H1 (cell line): ENCODE data around the gene TAX1BP1. TPM values are rescaled to one million over a fixed set of nuclear protein-coding genes. Genes with fewer than 3 reads are reported as not detected.

Experiments used
- CTCF ChIA-PET: fragments of 300-600 bp; sonication (Branson Sonifier 250); formaldehyde crosslinking; loops from one replicate; lab custom pipeline; 2021; ENCODE audit not compliant: partially characterized antibody; lab: Charles Lee
- POLR2A ChIA-PET: fragments of 300-600 bp; sonication (Branson Sonifier 250); formaldehyde crosslinking; loops from one replicate; lab custom pipeline; 2021; ENCODE audit warnings: inconsistent platforms; ENCODE audit not compliant: partially characterized antibody; lab: Charles Lee
- DNase-seq, 2 experiments: peaks; one replicate each; pipeline versions ENCODE4 v3.0.0 to v3.0.0-alpha.2; 2010 to 2022; ENCODE audit warnings: low spot score in 2 of 2, low read depth in 1 of 2, mixed read lengths in 1 of 2
- FAIRE-seq: peaks from 2 replicates; lab custom pipeline; 2011; peaks lifted over from hg19 to GRCh38; lab: Jason Lieb, UNC
- H2AFZ ChIP-seq: 2 replicates; pipeline ENCODE4 v1.8.1; 2012; ENCODE audit warnings: low read length, inconsistent platforms
- H2AK5ac ChIP-seq: 2 replicates; pipeline ENCODE4 v1.6.1; 2013; ENCODE audit warnings: low read depth, low read length
- H2BK120ac ChIP-seq: replicated peaks from 2 replicates; pipeline ENCODE3; 2013; ENCODE audit warnings: low read depth, low read length, inconsistent platforms
- H2BK12ac ChIP-seq: 2 replicates; pipeline ENCODE4 v1.6.1; 2013; ENCODE audit warnings: low read depth, low read length
- H2BK15ac ChIP-seq: 2 replicates; pipeline ENCODE4 v1.6.1; 2013; ENCODE audit warnings: low read length
- H2BK20ac ChIP-seq: 2 replicates; pipeline ENCODE4 v1.6.1; 2013; ENCODE audit warnings: low read length
- H2BK5ac ChIP-seq: 2 replicates; pipeline ENCODE4 v1.6.1; 2013; ENCODE audit warnings: low read depth, low read length
- H3K14ac ChIP-seq: 2 replicates; pipeline ENCODE4 v1.6.1; 2013; ENCODE audit warnings: inconsistent platforms; ENCODE audit not compliant: insufficient read length
- H3K18ac ChIP-seq: 2 replicates; pipeline ENCODE4 v1.6.1; 2013; ENCODE audit warnings: low read length; ENCODE audit errors: extremely low read depth
- H3K23ac ChIP-seq: 2 replicates; pipeline ENCODE4 v1.6.1; 2013; ENCODE audit warnings: inconsistent platforms; ENCODE audit not compliant: insufficient read length
- H3K23me2 ChIP-seq: 2 replicates; pipeline ENCODE4 v1.6.1; 2013; ENCODE audit warnings: low read depth, low read length
- H3K27ac ChIP-seq: 2 replicates; pipeline ENCODE4 v1.6.1; 2011; ENCODE audit warnings: low read depth, low read length, inconsistent platforms
- H3K27me3 ChIP-seq, 4 experiments: replicated peaks in 1 of 4; 1 replicate in 1 of 4; 2 replicates in 3 of 4; pipeline versions ENCODE4 v1.6.1 to v1.8.1; 2011 to 2013; ENCODE audit warnings: low read length in 3 of 4, mild to moderate bottlenecking in 3 of 4, inconsistent platforms in 2 of 4, mixed read lengths in 2 of 4, moderate library complexity in 1 of 4; ENCODE audit not compliant: control insufficient read depth in 3 of 4, insufficient read depth in 3 of 4; ENCODE audit errors: extremely low read depth in 1 of 4
- H3K36me3 ChIP-seq, 4 experiments: 2 replicates each; pipeline versions ENCODE4 v1.6.1 to v1.8.1; 2011 to 2013; ENCODE audit warnings: mild to moderate bottlenecking in 4 of 4, low read length in 3 of 4, moderate library complexity in 2 of 4, control low read depth in 1 of 4, inconsistent platforms in 1 of 4; ENCODE audit not compliant: insufficient read depth in 4 of 4, control insufficient read depth in 2 of 4
- H3K4ac ChIP-seq: replicated peaks from 2 replicates; pipeline ENCODE3; 2013; ENCODE audit warnings: low read length, low read depth, mixed read lengths, inconsistent platforms; ENCODE audit not compliant: insufficient read length
- H3K4me1 ChIP-seq, 4 experiments: replicated peaks in 1 of 4; 1 replicate in 1 of 4; 2 replicates in 3 of 4; pipeline versions ENCODE4 v1.6.1 to v1.8.1; 2011 to 2013; ENCODE audit warnings: low read length in 3 of 4, inconsistent platforms in 2 of 4, mixed read lengths in 1 of 4; ENCODE audit not compliant: insufficient read depth in 4 of 4, control insufficient read depth in 3 of 4
- H3K4me2 ChIP-seq, 2 experiments: 2 replicates each; pipeline versions ENCODE4 v1.6.1 to v1.8.1; 2011 to 2013; ENCODE audit warnings: low read depth in 2 of 2, low read length in 2 of 2, control low read depth in 1 of 2, inconsistent platforms in 1 of 2, mild to moderate bottlenecking in 1 of 2; ENCODE audit not compliant: insufficient read depth in 1 of 2
- H3K4me3 ChIP-seq, 4 experiments: fragments of 200-600, 300-600 bp in 1 of 4; sonication (generic), shearing (Covaris generic), sonication (Bioruptor Twin) in 1 of 4; 2 replicates each; pipeline versions ENCODE4 v1.5.1 to v1.8.1; 2011 to 2016; ENCODE audit warnings: low read length in 4 of 4, low read depth in 3 of 4, control low read depth in 2 of 4, inconsistent platforms in 2 of 4, mild to moderate bottlenecking in 2 of 4, mixed read lengths in 1 of 4, moderate library complexity in 1 of 4; ENCODE audit not compliant: insufficient read depth in 2 of 4; ENCODE audit errors: extremely low read depth in 1 of 4
- H3K56ac ChIP-seq: replicated peaks from 2 replicates; pipeline ENCODE3; 2013; ENCODE audit warnings: low read depth, mild to moderate bottlenecking, mixed read lengths, low read length, inconsistent platforms; ENCODE audit not compliant: insufficient read length
- H3K79me1 ChIP-seq: 2 replicates; pipeline ENCODE4 v1.6.1; 2013; ENCODE audit warnings: low read depth, low read length, control low read depth
- H3K79me2 ChIP-seq, 2 experiments: 2 replicates each; pipeline versions ENCODE4 v1.6.1 to v1.8.1; 2012 to 2013; ENCODE audit warnings: low read length in 2 of 2, mild to moderate bottlenecking in 2 of 2, inconsistent platforms in 1 of 2; ENCODE audit not compliant: insufficient read depth in 2 of 2, control insufficient read depth in 1 of 2
- H3K9ac ChIP-seq, 4 experiments: replicated peaks in 1 of 4; 1 replicate in 1 of 4; 2 replicates in 3 of 4; pipeline versions ENCODE4 v1.6.1 to v1.8.1; 2011 to 2013; ENCODE audit warnings: low read depth in 3 of 4, low read length in 3 of 4, control low read depth in 2 of 4, mild to moderate bottlenecking in 2 of 4, moderate library complexity in 2 of 4, inconsistent platforms in 1 of 4; ENCODE audit errors: extremely low read depth in 1 of 4
- H3K9me3 ChIP-seq, 2 experiments: 2 replicates each; pipeline versions ENCODE4 v1.6.1 to v1.8.1; 2012 to 2013; ENCODE audit warnings: mild to moderate bottlenecking in 2 of 2, moderate library complexity in 2 of 2, control low read depth in 1 of 2, inconsistent platforms in 1 of 2, low read depth in 1 of 2, low read length in 1 of 2, mixed read lengths in 1 of 2; ENCODE audit not compliant: insufficient read depth in 2 of 2
- H4K20me1 ChIP-seq, 2 experiments: replicated peaks in 1 of 2; 2 replicates each; pipeline versions ENCODE3 to v1.8.1; 2011 to 2013; ENCODE audit warnings: inconsistent platforms in 2 of 2, low read length in 2 of 2, mild to moderate bottlenecking in 1 of 2; ENCODE audit not compliant: insufficient read depth in 2 of 2, control insufficient read depth in 1 of 2
- H4K5ac ChIP-seq: 2 replicates; pipeline ENCODE4 v1.6.1; 2013; ENCODE audit warnings: low read length, low read depth, mixed read lengths, inconsistent platforms; ENCODE audit not compliant: insufficient read length
- H4K8ac ChIP-seq: 2 replicates; pipeline ENCODE4 v1.8.0; 2013; ENCODE audit warnings: mild to moderate bottlenecking, moderate library complexity, low read length, inconsistent platforms; ENCODE audit not compliant: insufficient read depth; ENCODE audit errors: extremely low read depth
- H4K91ac ChIP-seq: replicated peaks from 2 replicates; pipeline ENCODE3; 2013; ENCODE audit warnings: low read length, mixed read lengths, inconsistent platforms; ENCODE audit not compliant: insufficient read length
- CEBPB ChIP-seq: IDR thresholded peaks from 2 replicates; pipeline ENCODE4 v1.6.1; 2012; ENCODE audit warnings: low read depth, low read length
- CTCF ChIP-seq, 3 experiments: IDR thresholded peaks; 1 replicate in 2 of 3; 2 replicates in 1 of 3; pipeline versions ENCODE4 v1.5.1 to v1.6.1; 2011; ENCODE audit warnings: low read length in 3 of 3, mild to moderate bottlenecking in 3 of 3, inconsistent platforms in 2 of 3, low read depth in 1 of 3, moderate library complexity in 1 of 3; ENCODE audit not compliant: insufficient read depth in 1 of 3; ENCODE audit errors: control extremely low read depth in 1 of 3
- E2F6 ChIP-seq: IDR thresholded peaks from 2 replicates; pipeline ENCODE4 v1.6.1; 2012; ENCODE audit warnings: inconsistent platforms
- KDM5A ChIP-seq: fragments of 200-600 bp; IDR thresholded peaks from 2 replicates; pipeline ENCODE4 v1.7.1; 2012; ENCODE audit warnings: mild to moderate bottlenecking, low read length, inconsistent platforms, mixed read lengths
- TEAD4 ChIP-seq: IDR thresholded peaks from 2 replicates; pipeline ENCODE4 v1.6.1; 2012; ENCODE audit warnings: low read depth, low read length, inconsistent platforms, mixed read lengths
- ZNF274 ChIP-seq: IDR thresholded peaks from 2 replicates; pipeline ENCODE4 v1.7.0; 2012; ENCODE audit warnings: low read length, borderline replicate concordance; ENCODE audit errors: extremely low read depth
- WGBS, 2 experiments: shearing (Covaris generic) in 1 of 2; methylation state at CpG; one replicate each; pipeline versions ENCODE4 v1.1.6 to v1.1.7; 2013 to 2015; ENCODE audit warnings: low lambda C conversion rate in 2 of 2, mixed read lengths in 2 of 2, inconsistent platforms in 1 of 2, low coverage in 1 of 2, missing lambda C conversion rate in 1 of 2; ENCODE audit not compliant: insufficient replicate concordance in 2 of 2, insufficient coverage in 1 of 2, insufficient read length in 1 of 2; ENCODE audit errors: extremely low coverage in 1 of 2, missing lambda C conversion rate in 1 of 2; 5-methylcytosine and 5-hydroxymethylcytosine counted together
- polyA plus RNA-seq, 7 experiments: library from polyadenylated mRNA; depleted of rRNA in 3 of 7; stranded (reverse) in 5 of 7; unstranded in 2 of 7; fragments of >200 nt in 5 of 7; fragments of 200-250 nt in 2 of 7; gene quantifications; 1 replicate in 5 of 7; 2 replicates in 1 of 7; 4 replicates in 1 of 7; pipeline versions ENCODE4 v1.2.1 to v1.2.3, GENCODE V29; 2011 to 2013; ENCODE audit warnings: missing spikeins in 2 of 7, mixed read lengths in 2 of 7
- total RNA-seq: library from RNA; stranded (reverse); fragmentation: NEBNext Ultra II Directional; extraction: Animal tissue kit (Norgen Biotek cat#: 25700); gene quantifications from 2 replicates; pipeline ENCODE4 v1.2.1, GENCODE V29; 2021

TAX1BP1 gene
- total and polyA plus RNA-seq, 2 of the 8 experiments (the other 6 are each of a cell fraction or from before 2014, with no cell fraction given): 56.0 to 62.7 TPM

GRCh38 chr7:27709137-27710075, 30.6 kb upstream of the TAX1BP1 start:
- Histone ChIP-seq H3K36me3 (no peaks in the 10 kb centered on the region), H3K79me1 (no peaks in the 10 kb centered on the region), H3K9me3 (no peaks in the 10 kb centered on the region), H4K8ac (no peak overlapping the region), H2BK12ac (no peak overlapping the region), H3K9ac (no peak overlapping the region), H3K23me2 (no peaks in the 10 kb centered on the region), H2BK20ac (no peak overlapping the region), H3K4me2 (no peak overlapping the region), H2AFZ (no peak overlapping the region)
- DNase-seq: no peak
- 97% methylated on average over 2 of the region's 2 CpGs; no CpG with 5 or more reads in 1 of the 2 experiments for whole genome bisulfite sequencing, 2 experiments
- no peak for TF ChIP-seq CTCF (IDR thresholded peaks at IDR 0.05; ENCODE audit: control extremely low read depth in 1 of 3, insufficient read depth in 1 of 3, low read depth in 1 of 3, low read length in 3 of 3)
- no peak for TF ChIP-seq E2F6
- TF ChIP-seq ZNF274: no peak
- TF ChIP-seq TEAD4: no peak
- no peak for TF ChIP-seq CEBPB
- no peak for TF ChIP-seq KDM5A
- TF ChIP-seq, all 59 proteins: peak for 0
- no peak overlapping the region for H3K27ac ChIP-seq
- H2BK120ac ChIP-seq: no peak overlapping the region
- ChIA-PET POLR2A (no interaction called here), CTCF (no interaction called here)
- no peak for FAIRE-seq
- no peaks in the 10 kb centered on the region for H4K20me1 ChIP-seq
- no peak overlapping the region for H3K14ac ChIP-seq
- H3K56ac ChIP-seq: no peak overlapping the region
- H2BK15ac ChIP-seq: no peak overlapping the region
- no peak overlapping the region for H2AK5ac ChIP-seq
- no peak overlapping the region for H2BK5ac ChIP-seq
- H3K4me3 ChIP-seq: no peak overlapping the region
- H4K91ac ChIP-seq: no peak overlapping the region
- H3K4me1 ChIP-seq: no peaks in the 10 kb centered on the region
- no peak overlapping the region for H3K18ac ChIP-seq
- H4K5ac ChIP-seq: no peak overlapping the region
- H3K79me2 ChIP-seq: no peaks in the 10 kb centered on the region
- no peak overlapping the region for H3K4ac ChIP-seq
- H3K27me3 ChIP-seq: no peaks in the 10 kb centered on the region
- no peak overlapping the region for H3K23ac ChIP-seq
